PC-3 (cell line): ENCODE results near the gene NSMF.

Source experiments
- CTCF ChIP-seq: fragments of 300-600 bp; sonication (generic); conservative IDR thresholded peaks from 2 replicates; pipeline ENCODE4 v1.5.1; 2017; ENCODE audit warnings: antibody characterized with exemption, low read depth, mild to moderate bottlenecking, low read length
- EZH2 ChIP-seq: fragments of 300-600 bp; sonication (generic); IDR thresholded peaks from one replicate; pipeline ENCODE4 v1.6.1; 2017; ENCODE audit warnings: antibody characterized with exemption, mild to moderate bottlenecking, low read length; ENCODE audit not compliant: unreplicated experiment
- EZH2phosphoT487 ChIP-seq: fragments of 300-600 bp; sonication (generic); IDR thresholded peaks from 2 replicates; pipeline ENCODE4 v1.6.1; 2018; ENCODE audit warnings: mild to moderate bottlenecking, antibody characterized with exemption, low read length, borderline replicate concordance

- TF ChIP-seq CTCF (no peak), EZH2 (no peak), EZH2phosphoT487 (no peak)
Measured at GRCh38 chr9:137476856-137477255, 17.7 kb upstream of the NSMF start.
